Natural killer cell (primary cell): ENCODE data around the gene PTDSS2. TPM values are rescaled to one million over a fixed set of nuclear protein-coding genes. Genes with fewer than 3 reads are reported as not detected.
"Not testable (repeated sequence)": the region's sequence is repeated elsewhere in the genome, so short reads cannot be mapped to it uniquely, and the experiment has no call there.

ENCODE experiments used
- ATAC-seq, 3 donors: fragments of 150-1000 bp in 2 of 3; fragments of 200-7000 bp in 1 of 3; cut with Tn5 transposase; 1 replicate in 1 of 3; 2 replicates in 2 of 3; pipeline ENCODE4 v1.10.0; 2021; ENCODE audit warnings: mild to moderate bottlenecking in 2 of 3, moderate library complexity in 2 of 3
- DNase-seq, 2 donors: peaks; one replicate each; pipeline versions ENCODE4 v3.0.0 to v3.0.0-alpha.2; 2013 to 2021; ENCODE audit warnings: mixed read lengths in 1 of 2
- H3K27ac ChIP-seq: one replicate; pipeline ENCODE4 v1.5.1; 2013; ENCODE audit warnings: mild to moderate bottlenecking, low read length
- H3K27me3 ChIP-seq: one replicate; pipeline ENCODE4 v1.6.1; 2013; ENCODE audit warnings: low read length; ENCODE audit not compliant: control insufficient read depth, insufficient read depth
- H3K36me3 ChIP-seq: one replicate; pipeline ENCODE4 v1.6.1; 2013; ENCODE audit warnings: low read length; ENCODE audit not compliant: control insufficient read depth, insufficient read depth
- H3K4me1 ChIP-seq: one replicate; pipeline ENCODE4 v1.6.1; 2013; ENCODE audit warnings: low read length; ENCODE audit not compliant: control insufficient read depth, insufficient read depth
- H3K4me3 ChIP-seq: one replicate; pipeline ENCODE4 v1.5.1; 2013; ENCODE audit warnings: low read length
- H3K9me3 ChIP-seq: one replicate; pipeline ENCODE4 v1.6.1; 2013; ENCODE audit warnings: low read length; ENCODE audit not compliant: control insufficient read depth, insufficient read depth
- H3K27ac Mint-ChIP-seq, 2 donors: one replicate each; pipeline ENCODE4 v1.8.0; 2022; ENCODE audit warnings: mild to moderate bottlenecking in 2 of 2, mixed read lengths in 2 of 2, moderate library complexity in 1 of 2
- H3K27me3 Mint-ChIP-seq, 2 donors: one replicate each; pipeline ENCODE4 v1.8.0; 2022; ENCODE audit warnings: low read depth in 2 of 2, mixed read lengths in 2 of 2
- H3K36me3 Mint-ChIP-seq: one replicate; pipeline ENCODE4 v1.8.0; 2022; ENCODE audit warnings: mixed read lengths
- H3K4me1 Mint-ChIP-seq, 2 donors: one replicate each; pipeline ENCODE4 v1.8.0; 2022; ENCODE audit warnings: mixed read lengths in 2 of 2
- H3K4me3 Mint-ChIP-seq: one replicate; pipeline ENCODE4 v1.8.0; 2022; ENCODE audit warnings: mild to moderate bottlenecking, moderate library complexity, mixed read lengths
- H3K9me3 Mint-ChIP-seq, 2 donors: one replicate each; pipeline ENCODE4 v1.8.0; 2022; ENCODE audit warnings: mixed read lengths in 2 of 2
- WGBS: methylation state at CpG from one replicate; pipeline ENCODE4 v1.1.7; 2013; ENCODE audit warnings: missing lambda C conversion rate; ENCODE audit not compliant: insufficient coverage; 5-methylcytosine and 5-hydroxymethylcytosine counted together
- intact Hi-C: fragments of 100-400 bp; cut with micrococcal nuclease; formaldehyde crosslinking; loops from one replicate; pipeline ENCODE4 v1.14.2; 2022
- total RNA-seq, 4 donors: library from RNA; stranded (reverse); fragments of 120-200 nt in 1 of 4; gene quantifications; one replicate each; pipeline versions ENCODE4 v1.2.3 to v1.2.4, GENCODE V29; 2013 to 2022
- TF ChIP-seq, protein P1 (sequence below): fragments of 200-600 bp; IDR thresholded peaks from one replicate; pipeline ENCODE4 v1.8.0; 2022; ENCODE audit warnings: antibody characterized with exemption

PTDSS2 gene
- total RNA-seq, 3 donors from 2014 or later (not counting 1 experiment from before 2014, with no cell fraction given), result 21.5 to 25.1 (median 23.4) TPM

GRCh38 chr11:432501-433100 lies 17.5 kb upstream of the PTDSS2 start:
- H3K4me3 Mint-ChIP-seq, result no peak overlapping the region
- H3K9me3 Mint-ChIP-seq, result no peaks in the 10 kb centered on the region
- intact Hi-C loops, result no loop called here
- H3K27ac Mint-ChIP-seq, result no peak overlapping the region
- no peaks in the 10 kb centered on the region for H3K27me3 Mint-ChIP-seq
- H3K4me3 ChIP-seq, result no peak overlapping the region
- ATAC-seq, result no peak
- no peaks in the 10 kb centered on the region for H3K9me3 ChIP-seq
- no peaks in the 10 kb centered on the region for H3K36me3 Mint-ChIP-seq
- H3K4me1 ChIP-seq, result no peaks in the 10 kb centered on the region
- no peak for DNase-seq
- TF ChIP-seq, protein P1, sequence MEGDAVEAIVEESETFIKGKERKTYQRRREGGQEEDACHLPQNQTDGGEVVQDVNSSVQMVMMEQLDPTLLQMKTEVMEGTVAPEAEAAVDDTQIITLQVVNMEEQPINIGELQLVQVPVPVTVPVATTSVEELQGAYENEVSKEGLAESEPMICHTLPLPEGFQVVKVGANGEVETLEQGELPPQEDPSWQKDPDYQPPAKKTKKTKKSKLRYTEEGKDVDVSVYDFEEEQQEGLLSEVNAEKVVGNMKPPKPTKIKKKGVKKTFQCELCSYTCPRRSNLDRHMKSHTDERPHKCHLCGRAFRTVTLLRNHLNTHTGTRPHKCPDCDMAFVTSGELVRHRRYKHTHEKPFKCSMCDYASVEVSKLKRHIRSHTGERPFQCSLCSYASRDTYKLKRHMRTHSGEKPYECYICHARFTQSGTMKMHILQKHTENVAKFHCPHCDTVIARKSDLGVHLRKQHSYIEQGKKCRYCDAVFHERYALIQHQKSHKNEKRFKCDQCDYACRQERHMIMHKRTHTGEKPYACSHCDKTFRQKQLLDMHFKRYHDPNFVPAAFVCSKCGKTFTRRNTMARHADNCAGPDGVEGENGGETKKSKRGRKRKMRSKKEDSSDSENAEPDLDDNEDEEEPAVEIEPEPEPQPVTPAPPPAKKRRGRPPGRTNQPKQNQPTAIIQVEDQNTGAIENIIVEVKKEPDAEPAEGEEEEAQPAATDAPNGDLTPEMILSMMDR, result no peak
- no peak overlapping the region for H3K27ac ChIP-seq
- H3K4me1 Mint-ChIP-seq, result no peaks in the 10 kb centered on the region
- no peaks in the 10 kb centered on the region for H3K27me3 ChIP-seq
- no peaks in the 10 kb centered on the region for H3K36me3 ChIP-seq
- WGBS, result 94% methylated on average over 20 of the region's 20 CpGs

DNA sequence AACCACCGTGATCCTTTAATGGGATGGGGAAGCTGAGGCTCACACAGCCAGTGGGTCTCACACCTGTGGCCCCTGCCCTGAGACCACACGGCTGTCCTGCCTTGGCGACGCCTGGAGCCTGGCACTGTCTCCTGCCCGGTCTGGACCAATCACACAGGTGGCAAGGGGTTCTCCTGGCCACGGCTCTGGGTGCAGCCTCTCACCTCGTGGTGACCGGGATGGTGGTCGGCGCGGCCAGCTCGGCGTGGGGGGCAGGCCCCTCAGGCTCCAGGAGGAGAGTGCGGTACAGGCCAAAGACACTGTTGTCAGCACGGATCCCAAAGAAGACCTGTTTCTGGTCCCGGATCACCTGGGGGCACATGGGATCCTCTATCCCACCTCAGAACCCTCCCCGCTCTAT lies 17.0 kb upstream of the PTDSS2 start:
- H3K4me3 Mint-ChIP-seq, result no peak overlapping the region
- intact Hi-C loops, result no loop called here
- ATAC-seq (no peak), DNase-seq (no peak)
- H3K36me3 Mint-ChIP-seq, result no peaks in the 10 kb centered on the region
- Histone ChIP-seq H3K27me3 (no peaks in the 10 kb centered on the region), H3K4me3 (no peak overlapping the region), H3K9me3 (no peaks in the 10 kb centered on the region), H3K36me3 (no peaks in the 10 kb centered on the region), H3K27ac (no peak overlapping the region), H3K4me1 (no peaks in the 10 kb centered on the region)
- TF ChIP-seq, protein P1, result no peak
- no peak overlapping the region for H3K27ac Mint-ChIP-seq
- no peaks in the 10 kb centered on the region for H3K4me1 Mint-ChIP-seq
- no peaks in the 10 kb centered on the region for H3K27me3 Mint-ChIP-seq
- H3K9me3 Mint-ChIP-seq, result no peaks in the 10 kb centered on the region
- WGBS, result 94% methylated on average over 17 of the region's 17 CpGs

- peaks cover 5% of the 10 kb centered on the region for H3K4me1 ChIP-seq
- H3K36me3 Mint-ChIP-seq, result no peaks in the 10 kb centered on the region
- H3K36me3 ChIP-seq, result no peaks in the 10 kb centered on the region
- H3K27me3 Mint-ChIP-seq, result no peaks in the 10 kb centered on the region
- TF ChIP-seq, protein P1, result no peak
- DNase-seq, result no peak
- no peak for ATAC-seq
- H3K4me1 Mint-ChIP-seq, result peaks cover 1 to 3% of the 10 kb centered on the region in 2 donors
- intact Hi-C loops, result no loop called here
- WGBS, result 94% methylated on average over 20 of the region's 20 CpGs
- no peak overlapping the region for H3K27ac Mint-ChIP-seq
- no peak overlapping the region for H3K27ac ChIP-seq
- no peaks in the 10 kb centered on the region for H3K9me3 Mint-ChIP-seq
- H3K27me3 ChIP-seq, result no peaks in the 10 kb centered on the region
- no peak overlapping the region for H3K4me3 Mint-ChIP-seq
- no peak overlapping the region for H3K4me3 ChIP-seq
- H3K9me3 ChIP-seq, result no peaks in the 10 kb centered on the region
Measured at GRCh38 chr11:433641-434040, 16.4 kb upstream of the PTDSS2 start.

DNA sequence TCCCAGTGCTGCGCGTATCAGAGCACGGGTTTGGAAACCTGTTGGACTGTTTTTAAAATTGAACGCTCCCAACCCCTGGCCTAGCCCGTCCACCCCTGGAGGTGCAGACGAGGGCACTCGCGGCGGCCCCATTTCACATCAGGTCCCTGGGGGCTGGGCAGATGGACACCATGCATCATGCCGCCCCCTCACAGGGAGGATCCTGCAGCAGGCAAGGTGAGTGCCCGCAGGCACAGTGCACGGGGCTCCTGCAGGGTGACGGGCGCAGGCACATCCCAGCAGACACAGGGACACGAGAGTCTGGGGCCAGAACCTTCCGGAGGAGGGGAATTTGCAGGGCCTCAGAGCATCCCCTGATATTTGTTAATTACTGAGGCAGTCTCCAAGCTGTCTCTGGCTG lies 15.6 kb upstream of the PTDSS2 start:
- 96% methylated on average over 16 of the region's 16 CpGs for WGBS
- Histone ChIP-seq H3K4me3 (no peak overlapping the region), H3K4me1 (peaks cover 13% of the 10 kb centered on the region), H3K27ac (no peak overlapping the region), H3K27me3 (no peaks in the 10 kb centered on the region), H3K36me3 (no peaks in the 10 kb centered on the region), H3K9me3 (no peaks in the 10 kb centered on the region)
- no peak overlapping the region for H3K4me3 Mint-ChIP-seq
- intact Hi-C loops, result no loop called here
- H3K27ac Mint-ChIP-seq, result no peak overlapping the region
- H3K9me3 Mint-ChIP-seq, result no peaks in the 10 kb centered on the region
- DNase-seq, result no peak
- TF ChIP-seq, protein P1, result no peak
- H3K27me3 Mint-ChIP-seq, result no peaks in the 10 kb centered on the region
- no peaks in the 10 kb centered on the region for H3K36me3 Mint-ChIP-seq
- no peak for ATAC-seq
- H3K4me1 Mint-ChIP-seq, result peaks cover 5 to 7% of the 10 kb centered on the region in 2 donors

- intact Hi-C loops, DNase-seq, H3K4me1 Mint-ChIP-seq, H3K4me3 ChIP-seq, H3K27me3 Mint-ChIP-seq, H3K9me3 Mint-ChIP-seq, H3K27me3 ChIP-seq, H3K27ac Mint-ChIP-seq, H3K4me3 Mint-ChIP-seq, H3K27ac ChIP-seq, H3K36me3 ChIP-seq, H3K36me3 Mint-ChIP-seq, H3K9me3 ChIP-seq: not testable (repeated sequence)
- WGBS, result no CpG with 5 or more reads among the region's 1 CpG
- peaks cover 20% of the 10 kb centered on the region for H3K4me1 ChIP-seq
- peak in 1 of 3 donors; percentile 43 for ATAC-seq
Measured at GRCh38 chr11:434999-435740, 14.9 kb upstream of the PTDSS2 start.
